T-cell (primary cell): ENCODE results near the gene UTS2B. TPM values are rescaled to one million over a fixed set of nuclear protein-coding genes. Genes with fewer than 3 reads are reported as not detected.
A peak's percentile ranks its signal among the peaks of the same experiment; 100 is the strongest.

ENCODE experiments used
- ATAC-seq, 4 experiments: fragments of 200-7000 bp in 3 of 4; fragments of 150-1000 bp in 1 of 4; cut with Tn5 transposase; replicated peaks in 1 of 4; 1 replicate in 3 of 4; 2 replicates in 1 of 4; pipeline ENCODE4 v1.10.0; 2021; ENCODE audit warnings: moderate library complexity in 3 of 4, mild to moderate bottlenecking in 2 of 4, moderate number of reproducible peaks in 1 of 4
- CTCF ChIA-PET, 2 donors: fragments of 300-600 bp; sonication (Branson Sonifier 250); formaldehyde crosslinking; loops; one replicate each; lab custom pipeline; 2022; ENCODE audit warnings: antibody characterized with exemption in 2 of 2; lab: Charles Lee
- POLR2A ChIA-PET, 2 donors: fragments of 300-600 bp; sonication (Branson Sonifier 250); formaldehyde crosslinking; loops; one replicate each; lab custom pipeline; 2022; ENCODE audit warnings: antibody characterized with exemption in 2 of 2; lab: Charles Lee
- DNase-seq, 35 experiments: peaks; one replicate each; pipeline versions ENCODE4 v3.0.0 to v3.0.0-alpha.2; 2013 to 2023
- H3K27ac ChIP-seq: one replicate; pipeline ENCODE4 v1.5.1; 2013; ENCODE audit warnings: low read length
- H3K27me3 ChIP-seq, 2 experiments: replicated peaks in 1 of 2; 1 replicate in 1 of 2; 2 replicates in 1 of 2; pipeline versions ENCODE4 v1.6.1 to v1.7.0; 2013; ENCODE audit warnings: low read length in 1 of 2, mixed read lengths in 1 of 2; ENCODE audit not compliant: control insufficient read depth in 2 of 2, insufficient read depth in 2 of 2; ENCODE audit errors: extremely low read depth in 1 of 2
- H3K36me3 ChIP-seq, 2 donors: 1 replicate in 1 of 2; 2 replicates in 1 of 2; pipeline versions ENCODE4 v1.6.1 to v1.7.0; 2013; ENCODE audit warnings: low read length in 1 of 2; ENCODE audit not compliant: control insufficient read depth in 2 of 2, insufficient read depth in 1 of 2; ENCODE audit errors: extremely low read depth in 1 of 2
- H3K4me1 ChIP-seq, 2 experiments: 1 replicate in 1 of 2; 2 replicates in 1 of 2; pipeline versions ENCODE4 v1.6.1 to v1.7.0; 2013; ENCODE audit warnings: low read length in 2 of 2, mixed read lengths in 1 of 2; ENCODE audit not compliant: insufficient read depth in 2 of 2, control insufficient read depth in 1 of 2; ENCODE audit errors: extremely low read depth in 1 of 2
- H3K4me3 ChIP-seq, 2 donors: 1 replicate in 1 of 2; 2 replicates in 1 of 2; pipeline versions ENCODE4 v1.5.1 to v1.7.0; 2013; ENCODE audit warnings: mild to moderate bottlenecking in 2 of 2, low read length in 1 of 2, moderate library complexity in 1 of 2; ENCODE audit not compliant: control insufficient read depth in 1 of 2; ENCODE audit errors: extremely low read depth in 1 of 2
- H3K9me3 ChIP-seq: 2 replicates; pipeline ENCODE4 v1.7.0; 2013
- H3K27ac Mint-ChIP-seq, 2 donors: one replicate each; pipeline ENCODE4 v1.8.0; 2020 to 2021; ENCODE audit warnings: mild to moderate bottlenecking in 2 of 2, mixed read lengths in 2 of 2
- H3K27me3 Mint-ChIP-seq, 2 donors: one replicate each; pipeline ENCODE4 v1.8.0; 2021 to 2022; ENCODE audit warnings: mixed read lengths in 2 of 2
- H3K36me3 Mint-ChIP-seq: one replicate; pipeline ENCODE4 v1.8.0; 2021; ENCODE audit warnings: mixed read lengths
- H3K4me1 Mint-ChIP-seq, 3 donors: one replicate each; pipeline ENCODE4 v1.8.0; 2020 to 2022; ENCODE audit warnings: mixed read lengths in 3 of 3, mild to moderate bottlenecking in 1 of 3
- H3K4me3 Mint-ChIP-seq, 3 donors: one replicate each; pipeline ENCODE4 v1.8.0; 2020 to 2022; ENCODE audit warnings: mild to moderate bottlenecking in 3 of 3, mixed read lengths in 3 of 3, moderate library complexity in 3 of 3
- H3K9me3 Mint-ChIP-seq, 3 donors: one replicate each; pipeline ENCODE4 v1.8.0; 2020 to 2022; ENCODE audit warnings: mixed read lengths in 3 of 3
- WGBS: methylation state at CpG from one replicate; pipeline ENCODE4 v1.1.5; 2013; ENCODE audit warnings: missing lambda C conversion rate; ENCODE audit not compliant: insufficient coverage; 5-methylcytosine and 5-hydroxymethylcytosine counted together
- total RNA-seq, 35 experiments: library from RNA in 6 of 35; stranded (reverse) in 6 of 35; fragments of 120-200 nt in 1 of 35; gene quantifications; one replicate each; pipeline versions ENCODE4 v1.2.1 to v1.2.4 and lab custom pipeline; 2013 to 2026

Gene UTS2B
- total RNA-seq, 5 donors from 2014 or later (not counting 1 experiment from before 2014, with no cell fraction given): 0.32 to 0.36 TPM; not detected in 3

DNA sequence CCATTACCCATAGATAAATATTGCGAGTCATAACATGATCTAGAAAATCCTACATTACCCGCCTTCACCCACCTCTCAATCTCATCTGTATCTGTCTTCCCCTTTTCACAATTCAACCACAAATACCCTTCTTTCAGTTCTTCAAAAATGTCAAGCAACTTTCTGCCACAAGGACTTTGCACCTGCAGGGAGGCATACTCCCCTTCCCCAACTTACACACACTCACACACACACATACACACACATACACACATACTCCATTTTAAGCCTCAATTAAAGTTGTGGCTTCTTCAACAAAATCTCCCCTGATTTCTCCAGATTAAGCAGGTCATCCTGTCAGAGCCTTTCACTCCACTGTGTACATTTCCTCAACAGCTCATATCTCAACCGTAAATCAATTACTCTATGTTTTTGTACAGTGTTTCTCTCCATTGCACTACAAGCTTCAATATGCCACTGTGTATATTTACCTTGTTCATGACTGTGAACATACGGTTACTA, 34.2 kb downstream of the UTS2B start:
- ATAC-seq (no peak), DNase-seq (no peak)
- H3K27ac ChIP-seq: no peak overlapping the region
- no peaks in the 10 kb centered on the region for H3K9me3 ChIP-seq
- Mint-ChIP-seq H3K9me3 (no peaks in the 10 kb centered on the region), H3K27ac (no peak overlapping the region), H3K4me1 (peaks cover 0 to under 1% (median 0%) of the 10 kb centered on the region in 3 donors), H3K27me3 (no peaks in the 10 kb centered on the region), H3K4me3 (no peak overlapping the region), H3K36me3 (no peaks in the 10 kb centered on the region)
- no peaks in the 10 kb centered on the region for H3K27me3 ChIP-seq
- H3K36me3 ChIP-seq: no peaks in the 10 kb centered on the region
- ChIA-PET CTCF (no interaction called here), POLR2A (no interaction called here)
- H3K4me1 ChIP-seq: no peaks in the 10 kb centered on the region
- H3K4me3 ChIP-seq: no peak overlapping the region
- 79% methylated on average over 2 of the region's 4 CpGs for WGBS

DNA sequence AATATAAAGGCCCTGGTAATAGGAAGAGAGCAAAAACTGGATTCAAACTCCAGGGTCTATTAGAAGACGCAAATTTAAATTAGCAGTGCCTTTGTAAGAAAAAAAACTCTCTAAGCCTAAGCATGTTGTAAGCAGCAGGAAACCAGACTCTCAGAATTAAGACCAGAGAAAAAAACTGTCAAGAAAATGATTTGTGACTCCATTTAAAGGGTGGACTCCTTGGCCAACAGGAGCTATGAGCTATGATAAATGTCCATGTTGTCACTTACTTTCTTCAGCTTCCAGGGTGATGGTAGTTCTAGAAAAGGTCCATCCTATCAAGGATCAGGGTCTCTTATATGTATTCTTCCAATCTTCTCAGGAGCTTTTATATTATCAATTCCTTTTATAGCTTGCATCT, 36.0 kb downstream of the UTS2B start:
- peaks cover 9 to 11% (median 9%) of the 10 kb centered on the region in 3 donors for H3K4me1 Mint-ChIP-seq
- WGBS: no CpG with 5 or more reads among the region's 1 CpG
- no peak for DNase-seq
- no peak overlapping the region for H3K4me3 Mint-ChIP-seq
- H3K4me3 ChIP-seq: no peak overlapping the region
- no peak for ATAC-seq
- H3K36me3 Mint-ChIP-seq: no peaks in the 10 kb centered on the region
- H3K27me3 Mint-ChIP-seq: no peaks in the 10 kb centered on the region
- no peaks in the 10 kb centered on the region for H3K4me1 ChIP-seq
- ChIA-PET CTCF (no interaction called here), POLR2A (interaction anchor here in 1 of 2 donors (0.6 kb wide), 1 partner anchor 88 kb away, joined by 4 read pairs; no protein-coding TSS in a partner anchor)
- no peak overlapping the region for H3K27ac ChIP-seq
- no peaks in the 10 kb centered on the region for H3K27me3 ChIP-seq
- H3K36me3 ChIP-seq: no peaks in the 10 kb centered on the region
- no peaks in the 10 kb centered on the region for H3K9me3 ChIP-seq
- H3K9me3 Mint-ChIP-seq: no peaks in the 10 kb centered on the region
- H3K27ac Mint-ChIP-seq: no peak overlapping the region

DNA sequence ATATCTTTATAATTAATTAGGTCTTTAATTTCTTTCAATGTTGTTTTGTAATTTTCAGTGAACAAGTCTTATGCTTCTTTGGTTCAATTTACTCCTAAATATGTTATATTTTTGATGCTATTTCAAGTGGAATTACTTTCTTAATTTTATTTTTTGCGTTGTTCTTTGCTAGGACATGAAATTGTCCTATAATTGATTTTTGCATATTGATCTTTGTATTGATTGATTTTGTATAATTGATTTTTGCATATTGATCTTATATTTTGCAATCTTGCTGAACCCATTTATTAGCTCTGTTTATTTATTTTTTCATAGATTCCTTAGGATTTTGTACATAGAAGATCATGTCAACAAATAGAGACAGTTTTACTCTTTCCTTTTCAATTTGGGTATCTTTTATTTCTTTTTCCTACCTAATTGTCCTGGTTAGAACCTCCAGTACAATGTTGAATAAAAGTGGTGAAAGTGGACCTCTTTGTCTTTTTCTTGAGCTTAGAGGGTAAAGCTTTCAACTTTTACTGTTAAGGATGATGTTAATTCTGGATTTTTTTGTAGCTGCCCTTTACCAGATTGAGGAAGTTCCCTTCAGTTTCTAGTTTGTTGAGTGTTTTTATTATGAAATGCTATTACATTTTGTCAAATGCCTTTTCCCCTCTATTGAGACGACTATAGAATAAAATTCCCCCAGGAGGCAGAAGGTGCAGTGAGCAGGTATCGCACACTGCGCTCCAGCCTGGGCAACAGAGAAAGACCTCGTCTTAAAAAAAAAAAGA, 37.9 kb downstream of the UTS2B start:
- peaks cover 9 to 11% (median 9%) of the 10 kb centered on the region in 3 donors for H3K4me1 Mint-ChIP-seq
- no peaks in the 10 kb centered on the region for H3K9me3 ChIP-seq
- H3K4me1 ChIP-seq: no peaks in the 10 kb centered on the region
- POLR2A ChIA-PET: no interaction called here
- no peak overlapping the region for H3K27ac Mint-ChIP-seq
- ATAC-seq (no peak), DNase-seq (no peak)
- H3K27me3 ChIP-seq: no peaks in the 10 kb centered on the region
- CTCF ChIA-PET: no interaction called here
- H3K27ac ChIP-seq: no peak overlapping the region
- H3K4me3 ChIP-seq: no peak overlapping the region
- no peak overlapping the region for H3K4me3 Mint-ChIP-seq
- H3K36me3 ChIP-seq: no peaks in the 10 kb centered on the region
- WGBS: no CpG with 5 or more reads among the region's 5 CpGs
- no peaks in the 10 kb centered on the region for H3K27me3 Mint-ChIP-seq
- H3K9me3 Mint-ChIP-seq: no peaks in the 10 kb centered on the region
- no peaks in the 10 kb centered on the region for H3K36me3 Mint-ChIP-seq

DNA sequence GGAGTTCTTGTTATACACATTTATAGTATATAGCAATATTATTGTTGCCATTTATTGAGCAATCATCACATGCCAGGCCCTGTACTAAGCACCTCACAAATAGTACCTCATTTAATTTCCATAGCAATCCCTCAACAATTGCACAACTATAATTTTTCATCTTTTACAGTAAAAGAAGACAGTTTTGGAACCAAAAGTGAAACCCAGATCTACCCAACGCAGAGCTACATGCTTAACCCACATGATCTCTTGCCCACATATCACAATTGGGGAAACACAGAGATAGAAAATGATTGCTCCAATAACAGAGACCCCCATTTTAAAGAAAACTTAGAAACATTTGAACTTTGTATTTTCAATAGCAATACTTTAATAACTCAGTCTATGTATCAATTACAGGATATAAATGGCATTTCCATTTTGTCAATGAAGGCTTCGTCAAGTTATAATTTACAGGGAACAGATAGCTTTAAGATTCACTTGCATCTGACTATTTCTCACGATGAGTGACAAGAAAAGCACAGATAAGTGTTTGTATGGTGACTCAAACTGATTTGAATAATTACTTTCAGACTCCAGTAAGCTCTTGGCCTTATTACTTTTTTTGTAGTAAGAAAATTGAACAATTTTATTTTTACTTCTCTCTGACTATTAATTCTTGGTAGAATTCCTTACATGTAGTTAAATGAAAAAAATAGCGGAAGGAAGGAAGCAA, 39.9 kb downstream of the UTS2B start:
- Mint-ChIP-seq H3K9me3 (no peaks in the 10 kb centered on the region), H3K4me3 (peak overlapping the region; percentile 9 to 47 (median 33)), H3K27me3 (no peaks in the 10 kb centered on the region), H3K27ac (peak overlapping the region; percentile 22 to 45), H3K36me3 (no peaks in the 10 kb centered on the region), H3K4me1 (peaks cover 9 to 11% (median 9%) of the 10 kb centered on the region in 3 donors)
- H3K9me3 ChIP-seq: no peaks in the 10 kb centered on the region
- WGBS: 20% methylated on average over 1 of the region's 4 CpGs
- ATAC-seq (no peak), DNase-seq (peak in 1 of 35 experiments; percentile 12)
- POLR2A ChIA-PET: no interaction called here
- no peaks in the 10 kb centered on the region for H3K4me1 ChIP-seq
- no peak overlapping the region for H3K27ac ChIP-seq
- CTCF ChIA-PET: no interaction called here
- H3K27me3 ChIP-seq: no peaks in the 10 kb centered on the region
- H3K4me3 ChIP-seq: no peak overlapping the region
- H3K36me3 ChIP-seq: no peaks in the 10 kb centered on the region

DNA sequence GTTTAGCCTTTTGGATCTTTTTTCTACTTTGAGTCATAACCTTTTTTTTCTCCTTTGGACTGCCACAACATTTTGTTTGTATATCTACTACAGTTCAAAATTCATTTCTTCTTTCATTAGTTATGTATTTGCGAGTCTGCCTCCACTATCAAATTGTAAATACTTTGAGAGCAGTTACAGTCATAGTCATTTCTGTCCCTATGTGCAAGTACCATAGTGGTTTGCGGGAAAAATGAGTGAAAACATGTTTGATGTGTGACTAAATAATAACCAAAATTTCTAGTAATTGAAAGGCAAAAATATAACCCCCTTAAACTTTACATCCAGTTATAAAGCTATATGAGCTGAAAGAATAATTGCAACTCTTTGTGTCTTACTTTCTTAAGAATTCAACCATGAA, 46.9 kb downstream of the UTS2B start:
- no peaks in the 10 kb centered on the region for H3K27me3 Mint-ChIP-seq
- no CpG with 5 or more reads among the region's 2 CpGs for WGBS
- no peak for DNase-seq
- Histone ChIP-seq H3K9me3 (no peaks in the 10 kb centered on the region), H3K4me3 (no peak overlapping the region), H3K27me3 (no peaks in the 10 kb centered on the region), H3K27ac (no peak overlapping the region), H3K36me3 (no peaks in the 10 kb centered on the region), H3K4me1 (no peaks in the 10 kb centered on the region)
- H3K9me3 Mint-ChIP-seq: peaks cover 0 to 3% (median 2%) of the 10 kb centered on the region in 3 donors
- H3K4me1 Mint-ChIP-seq: no peaks in the 10 kb centered on the region
- CTCF ChIA-PET: no interaction called here
- no peaks in the 10 kb centered on the region for H3K36me3 Mint-ChIP-seq
- ATAC-seq: no peak
- H3K27ac Mint-ChIP-seq: no peak overlapping the region
- POLR2A ChIA-PET: no interaction called here
- no peak overlapping the region for H3K4me3 Mint-ChIP-seq

DNA sequence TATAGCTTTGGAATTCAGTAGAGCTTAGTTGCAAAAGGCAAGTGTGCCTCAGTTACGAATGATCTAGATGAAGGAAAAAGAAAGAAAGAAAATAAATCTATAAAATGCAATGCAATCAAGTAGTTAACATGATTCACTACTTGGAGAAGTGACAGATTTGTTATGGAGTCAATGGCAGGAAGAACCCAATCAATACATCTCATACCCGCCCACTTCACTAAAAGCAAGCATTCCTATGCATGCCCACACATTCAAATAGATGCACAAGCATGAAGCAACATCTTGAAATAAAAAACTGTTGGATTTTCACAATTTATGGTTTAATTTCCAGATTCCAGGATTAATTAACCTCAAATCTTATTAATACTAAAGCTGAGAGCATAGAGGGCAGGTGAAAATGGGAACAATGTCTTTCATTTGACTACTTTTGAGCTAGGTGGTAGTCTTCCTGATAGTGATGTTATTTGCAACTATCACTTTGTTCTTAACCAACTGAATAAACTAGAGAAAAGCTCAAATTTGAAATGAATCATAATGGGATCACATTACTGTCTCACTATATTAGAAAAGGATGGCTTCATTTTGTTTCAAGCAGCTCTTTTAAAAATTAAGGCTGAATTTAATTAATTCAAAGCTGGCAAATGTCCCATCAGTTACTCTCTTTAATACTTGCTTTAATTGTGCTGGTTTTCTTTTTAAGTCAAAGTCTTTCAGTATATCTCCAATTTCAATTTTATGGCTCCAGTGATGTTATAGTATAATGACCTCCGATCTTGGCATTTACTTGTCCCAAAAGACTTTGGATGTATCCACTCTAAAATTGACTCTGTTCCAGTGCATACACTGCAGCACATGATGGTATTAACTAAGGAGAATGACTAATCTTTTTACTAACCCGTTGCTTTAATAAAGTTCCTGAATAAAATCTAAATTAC, 47.8 kb downstream of the UTS2B start:
- CTCF ChIA-PET: no interaction called here
- Mint-ChIP-seq H3K9me3 (peaks cover 0 to 3% (median 2%) of the 10 kb centered on the region in 3 donors), H3K4me1 (no peaks in the 10 kb centered on the region), H3K36me3 (no peaks in the 10 kb centered on the region), H3K27me3 (no peaks in the 10 kb centered on the region), H3K4me3 (no peak overlapping the region), H3K27ac (no peak overlapping the region)
- WGBS: no CpG with 5 or more reads among the region's 4 CpGs
- no peaks in the 10 kb centered on the region for H3K36me3 ChIP-seq
- DNase-seq (no peak), ATAC-seq (no peak)
- no peaks in the 10 kb centered on the region for H3K4me1 ChIP-seq
- no peak overlapping the region for H3K27ac ChIP-seq
- no peaks in the 10 kb centered on the region for H3K9me3 ChIP-seq
- POLR2A ChIA-PET: no interaction called here
- H3K4me3 ChIP-seq: no peak overlapping the region
- no peaks in the 10 kb centered on the region for H3K27me3 ChIP-seq
